ENCODE measurements around the gene NAA60. TPM values are rescaled to one million over a fixed set of nuclear protein-coding genes. Genes with fewer than 3 reads are reported as not detected.
A peak's percentile ranks its signal among the peaks of the same experiment; 100 is the strongest.
"Not testable (repeated sequence)": the region's sequence is repeated elsewhere in the genome, so short reads cannot be mapped to it uniquely, and the experiment has no call there.

The NAA60 gene
- total RNA-seq, 2 donors from 2014 or later: 28.3 to 36.3 TPM

DNA sequence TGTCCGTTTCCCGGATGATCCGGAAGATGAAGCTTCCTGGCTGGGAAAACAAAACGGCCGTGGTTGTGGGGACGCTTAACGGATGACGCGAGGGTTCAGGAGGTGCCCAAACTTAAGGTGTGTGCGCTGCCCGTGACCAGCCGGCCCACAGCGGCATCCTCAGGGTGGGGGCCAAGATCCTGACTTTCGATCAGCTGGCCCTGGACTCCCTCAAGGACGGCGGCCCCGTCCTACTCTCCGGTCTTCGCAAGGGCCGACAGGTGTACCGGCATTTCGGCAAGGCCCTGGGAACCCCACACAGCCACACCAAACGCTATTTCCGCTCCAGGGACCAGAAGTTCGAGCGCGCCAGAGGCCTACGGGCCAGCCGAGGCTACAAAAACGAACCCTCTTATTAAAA is 52.9 kb downstream of the NAA60 start:
- DNase-seq: no peak
- H3K9me3 ChIP-seq: no peaks in the 10 kb centered on the region
- intact Hi-C loops (cut with DNase I): no loop called here
- no peaks in the 10 kb centered on the region for H3K36me3 ChIP-seq (replicated peaks in 1 of 2; ENCODE audit: insufficient read depth in 1 of 2, low read depth in 2 of 2)
- 93 to 96% methylated on average over 24 to 29 of the region's 30 CpGs for WGBS, 2 donors
- TF ChIP-seq POLR2A (IDR thresholded peaks at IDR 0.05): no peak
- TF ChIP-seq, protein P1, sequence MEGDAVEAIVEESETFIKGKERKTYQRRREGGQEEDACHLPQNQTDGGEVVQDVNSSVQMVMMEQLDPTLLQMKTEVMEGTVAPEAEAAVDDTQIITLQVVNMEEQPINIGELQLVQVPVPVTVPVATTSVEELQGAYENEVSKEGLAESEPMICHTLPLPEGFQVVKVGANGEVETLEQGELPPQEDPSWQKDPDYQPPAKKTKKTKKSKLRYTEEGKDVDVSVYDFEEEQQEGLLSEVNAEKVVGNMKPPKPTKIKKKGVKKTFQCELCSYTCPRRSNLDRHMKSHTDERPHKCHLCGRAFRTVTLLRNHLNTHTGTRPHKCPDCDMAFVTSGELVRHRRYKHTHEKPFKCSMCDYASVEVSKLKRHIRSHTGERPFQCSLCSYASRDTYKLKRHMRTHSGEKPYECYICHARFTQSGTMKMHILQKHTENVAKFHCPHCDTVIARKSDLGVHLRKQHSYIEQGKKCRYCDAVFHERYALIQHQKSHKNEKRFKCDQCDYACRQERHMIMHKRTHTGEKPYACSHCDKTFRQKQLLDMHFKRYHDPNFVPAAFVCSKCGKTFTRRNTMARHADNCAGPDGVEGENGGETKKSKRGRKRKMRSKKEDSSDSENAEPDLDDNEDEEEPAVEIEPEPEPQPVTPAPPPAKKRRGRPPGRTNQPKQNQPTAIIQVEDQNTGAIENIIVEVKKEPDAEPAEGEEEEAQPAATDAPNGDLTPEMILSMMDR (IDR thresholded peaks at IDR 0.05): no peak
- no peak overlapping the region for H3K27ac ChIP-seq
- no peak overlapping the region for H3K4me3 ChIP-seq
- H3K4me1 ChIP-seq: peaks cover 4% of the 10 kb centered on the region
- H3K27me3 ChIP-seq: no peaks in the 10 kb centered on the region
- no peak for ATAC-seq

GRCh38 chr16:3497771-3498170 is 54.3 kb downstream of the NAA60 start:
- DNase-seq: no peak
- 96 to 98% methylated on average over 4 of the region's 4 CpGs for WGBS, 2 donors
- H3K4me3 ChIP-seq: no peak overlapping the region
- no peaks in the 10 kb centered on the region for H3K27me3 ChIP-seq
- intact Hi-C loops (cut with DNase I): no loop called here
- H3K27ac ChIP-seq: no peak overlapping the region
- no peak for ATAC-seq
- no peaks in the 10 kb centered on the region for H3K36me3 ChIP-seq (replicated peaks in 1 of 2; ENCODE audit: insufficient read depth in 1 of 2, low read depth in 2 of 2)
- TF ChIP-seq POLR2A (IDR thresholded peaks at IDR 0.05): no peak
- TF ChIP-seq, protein P1 (IDR thresholded peaks at IDR 0.05): no peak
- H3K4me1 ChIP-seq: peaks cover 14% of the 10 kb centered on the region
- H3K9me3 ChIP-seq: no peaks in the 10 kb centered on the region

- Histone ChIP-seq H3K4me1 (peaks cover 14% of the 10 kb centered on the region), H3K27me3 (no peaks in the 10 kb centered on the region), H3K27ac (no peak overlapping the region), H3K36me3 (replicated peaks in 1 of 2; ENCODE audit: insufficient read depth in 1 of 2, low read depth in 2 of 2) (no peaks in the 10 kb centered on the region), H3K9me3 (no peaks in the 10 kb centered on the region), H3K4me3 (no peak overlapping the region)
- DNase-seq: no peak
- intact Hi-C loops (cut with DNase I): no loop called here
- TF ChIP-seq POLR2A (IDR thresholded peaks at IDR 0.05): no peak
- TF ChIP-seq, protein P1 (IDR thresholded peaks at IDR 0.05): no peak
- no peak for ATAC-seq
- WGBS, 2 donors: 95% methylated on average over 16 of the region's 16 CpGs
These were observed 55.5 kb downstream of the NAA60 start for GRCh38 chr16:3498988-3499387.

DNA sequence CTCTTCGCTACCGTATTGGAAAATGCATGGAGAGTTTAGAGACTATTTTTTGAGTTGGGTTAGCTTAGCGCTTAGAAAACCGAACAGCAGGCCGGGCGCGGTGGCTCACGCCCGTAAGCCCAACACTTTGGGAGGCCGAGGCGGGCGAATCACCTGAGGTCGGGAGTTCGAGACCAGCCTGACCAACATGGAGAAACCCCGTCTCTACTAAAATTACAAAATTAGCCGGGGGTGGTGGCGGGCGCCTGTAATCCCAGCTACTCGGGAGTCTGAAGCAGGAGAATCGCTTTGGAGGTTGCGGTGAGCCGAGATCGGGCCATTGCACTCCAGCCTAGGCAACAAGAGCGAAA is 57.9 kb downstream of the NAA60 start:
- Histone ChIP-seq H3K4me3 (peak overlapping the region; percentile 69 to 97), H3K27ac (peak overlapping the region in 3 of 4 donors; percentile 51 to 83 (median 72)), H3K4me1 (peaks cover 14% of the 10 kb centered on the region)
- DNase-seq; intact Hi-C loops (cut with DNase I); H3K27me3 ChIP-seq; ATAC-seq; H3K9me3 ChIP-seq; H3K36me3 ChIP-seq (replicated peaks in 1 of 2; ENCODE audit: insufficient read depth in 1 of 2, low read depth in 2 of 2): not testable (repeated sequence)
- WGBS, 2 donors: 8 to 19% methylated on average over 17 to 24 of the region's 24 CpGs

- peaks cover 0 to 4% of the 10 kb centered on the region in 2 donors for H3K36me3 ChIP-seq (replicated peaks in 1 of 2; ENCODE audit: insufficient read depth in 1 of 2, low read depth in 2 of 2)
- TF ChIP-seq, protein P1 (IDR thresholded peaks at IDR 0.05): no peak
- TF ChIP-seq POLR2A (IDR thresholded peaks at IDR 0.05): no peak
- 74 to 80% methylated on average over 21 to 22 of the region's 22 CpGs for WGBS, 2 donors
- H3K4me3 ChIP-seq: peak overlapping the region; percentile 69 to 97
- H3K27me3 ChIP-seq: no peaks in the 10 kb centered on the region
- intact Hi-C loops (cut with DNase I): no loop called here
- H3K27ac ChIP-seq: no peak overlapping the region
- H3K9me3 ChIP-seq: no peaks in the 10 kb centered on the region
- no peak for ATAC-seq
- H3K4me1 ChIP-seq: peaks cover 14% of the 10 kb centered on the region
- DNase-seq: no peak
These were observed 58.4 kb downstream of the NAA60 start for GRCh38 chr16:3501783-3502400.

Measured in body of pancreas (tissue), 4 donors.